A549 (cell line): Measurements from ENCODE around the gene KIF1A. TPM values are rescaled to one million over a fixed set of nuclear protein-coding genes. Genes with fewer than 3 reads are reported as not detected.

Experiments used
- ATAC-seq, 2 experiments: fragments of 200-7000 bp in 1 of 2; fragments of >200 bp in 1 of 2; cut with Nextera tagmentation in 1 of 2; cut with Tn5 transposase in 1 of 2; 3 replicates each; pipeline versions ENCODE4 v1.8.0 to v1.9.1; 2018 to 2020; ENCODE audit warnings: mild to moderate bottlenecking in 1 of 2, moderate library complexity in 1 of 2
- CTCF ChIA-PET: fragments of 300-600 bp; sonication (Branson Sonifier 250); formaldehyde crosslinking; extraction: SDS; loops from one replicate; lab custom pipeline; 2021; ENCODE audit warnings: antibody characterized with exemption, inconsistent platforms; lab: Yijun Ruan, JAX
- POLR2A ChIA-PET: fragments of 350-600 bp; formaldehyde crosslinking; extraction: SDS; loops from one replicate; lab custom pipeline; 2021; ENCODE audit warnings: antibody characterized with exemption, inconsistent platforms; lab: Yijun Ruan, JAX
- DNase-seq, 2 experiments: peaks; one replicate each; pipeline versions ENCODE4 v3.0.0 to v3.0.0-alpha.2; 2011 to 2016; ENCODE audit warnings: low read depth in 1 of 2, low spot score in 1 of 2
- FAIRE-seq: peaks from 2 replicates; lab custom pipeline; 2011; peaks lifted over from hg19 to GRCh38; lab: Jason Lieb, UNC
- H3K27ac ChIP-seq, 2 experiments: fragments of >200 bp; sonication (Bioruptor Twin); formaldehyde crosslinking; 3 replicates each; pipeline ENCODE4 v1.5.1; 2016 to 2017
- H3K4me1 ChIP-seq: fragments of >200 bp; sonication (Bioruptor Twin); formaldehyde crosslinking; 3 replicates; pipeline ENCODE4 v1.6.1; 2016
- H3K4me2 ChIP-seq: fragments of >200 bp; sonication (Bioruptor Twin); formaldehyde crosslinking; 3 replicates; pipeline ENCODE4 v1.6.1; 2016
- H3K4me3 ChIP-seq: fragments of >200 bp; sonication (Bioruptor Twin); formaldehyde crosslinking; 3 replicates; pipeline ENCODE4 v1.5.1; 2016
- H3K9me3 ChIP-seq: fragments of >200 bp; sonication (Bioruptor Twin); formaldehyde crosslinking; 3 replicates; pipeline ENCODE4 v1.6.1; 2016
- BHLHE40 ChIP-seq: IDR thresholded peaks from 2 replicates; pipeline ENCODE4 v1.6.1; 2012; ENCODE audit warnings: low read depth, low read length, inconsistent platforms
- CBX8 ChIP-seq: fragments of 200-600 bp; sonication (generic); IDR thresholded peaks from 2 replicates; pipeline ENCODE4 v1.6.1; 2016
- CHD4 ChIP-seq: fragments of 200-600 bp; sonication (generic); IDR thresholded peaks from 2 replicates; pipeline ENCODE4 v1.6.1; 2016; ENCODE audit warnings: antibody characterized with exemption, mild to moderate bottlenecking, borderline replicate concordance
- E2F6 ChIP-seq: IDR thresholded peaks from 2 replicates; pipeline ENCODE4 v1.6.1; 2012; ENCODE audit warnings: low read depth, borderline replicate concordance
- GATA3 ChIP-seq: IDR thresholded peaks from 2 replicates; pipeline ENCODE4 v1.6.1; 2012; ENCODE audit warnings: borderline replicate concordance
- HDAC2 ChIP-seq: fragments of 200-600 bp; sonication (generic); IDR thresholded peaks from 2 replicates; pipeline ENCODE4 v1.6.1; 2016
- HEYL ChIP-seq: fragments of 250-450 bp; sonication (Bioruptor Pico); IDR thresholded peaks from 2 replicates; pipeline ENCODE4 v1.8.0; 2021; ENCODE audit warnings: mild to moderate bottlenecking, moderate library complexity
- JUNB ChIP-seq: fragments of >200 bp; sonication (Bioruptor Twin); formaldehyde crosslinking; IDR thresholded peaks from 2 replicates; pipeline ENCODE4 v1.6.1; 2016
- KDM5A ChIP-seq: fragments of 200-600 bp; sonication (generic); IDR thresholded peaks from 2 replicates; pipeline ENCODE4 v1.6.1; 2016; ENCODE audit warnings: antibody characterized with exemption, mild to moderate bottlenecking
- MAX ChIP-seq: IDR thresholded peaks from 2 replicates; pipeline ENCODE4 v1.6.1; 2012
- MYC ChIP-seq: IDR thresholded peaks from 2 replicates; pipeline ENCODE4 v1.6.1; 2012; ENCODE audit warnings: mild to moderate bottlenecking, inconsistent platforms, low read length, improper control_type of control experiment, borderline replicate concordance
- NFE2L2 ChIP-seq: fragments of 150-350 bp; conservative IDR thresholded peaks from 2 replicates; pipeline ENCODE4 v1.6.1; 2014; ENCODE audit warnings: low read length
- POLR2AphosphoS2 ChIP-seq: conservative IDR thresholded peaks from 2 replicates; pipeline ENCODE4 v1.6.1; 2012; ENCODE audit warnings: low read length, improper control_type of control experiment, inconsistent platforms
- REST ChIP-seq: fragments of 200-600 bp; sonication (generic); IDR thresholded peaks from 2 replicates; pipeline ENCODE4 v1.6.1; 2016; ENCODE audit warnings: antibody characterized with exemption, mild to moderate bottlenecking, moderate library complexity
- RNF2 ChIP-seq: fragments of 200-600 bp; sonication (generic); IDR thresholded peaks from 2 replicates; pipeline ENCODE4 v1.6.1; 2016; ENCODE audit warnings: low read depth, mild to moderate bottlenecking, antibody characterized with exemption, moderate library complexity, borderline replicate concordance
- ZFP36 ChIP-seq: fragments of 450-650 bp; IDR thresholded peaks from 2 replicates; pipeline ENCODE4 v1.6.1; 2014; ENCODE audit warnings: borderline replicate concordance; ENCODE audit not compliant: partially characterized antibody
- ZSCAN20 ChIP-seq: fragments of 250-450 bp; sonication (Bioruptor Pico); IDR thresholded peaks from 2 replicates; pipeline ENCODE4 v1.8.0; 2022; ENCODE audit warnings: mild to moderate bottlenecking, moderate library complexity
- WGBS: methylation state at CpG from one replicate; pipeline ENCODE4 v1.1.6; 2017; ENCODE audit errors: missing lambda C conversion rate; 5-methylcytosine and 5-hydroxymethylcytosine counted together
- polyA plus RNA-seq, 4 experiments: library from polyadenylated mRNA; depleted of rRNA in 3 of 4; stranded (reverse); fragments of >200 nt; fragmentation: RNase III in 1 of 4; extraction: RNeasy Plus Mini Kit Qiagen cat#74134 plus additional on column Dnase treatment in 1 of 4; gene quantifications; 2 replicates in 3 of 4; 3 replicates in 1 of 4; pipeline ENCODE4 v1.2.3, GENCODE V29; 2011 to 2017
- TF ChIP-seq, protein P1 (sequence below): fragments of 450-650 bp; IDR thresholded peaks from 2 replicates; pipeline ENCODE4 v1.6.1; 2014; ENCODE audit warnings: antibody characterized with exemption
- TF ChIP-seq, protein P2 (sequence below): fragments of >200 bp; sonication (Bioruptor Twin); formaldehyde crosslinking; IDR thresholded peaks from 3 replicates; pipeline ENCODE4 v1.5.1; 2016

KIF1A gene
- polyA plus RNA-seq, 2 of the 4 experiments (the other 2 are of a cell fraction): 0.28 to 0.50 TPM

GRCh38 chr2:240796543-240797499 lies 23.2 kb downstream of the KIF1A start:
- peaks cover 11% of the 10 kb centered on the region; the same call in 2 of the 3 replicates for H3K9me3 ChIP-seq
- ATAC-seq: no peak
- WGBS: 63% methylated on average over 14 of the region's 19 CpGs
- ChIA-PET POLR2A (no interaction called here), CTCF (interaction anchor here (1.2 kb wide), 1 partner anchor 44 kb away, joined by 3 read pairs; no protein-coding TSS in a partner anchor)
- H3K4me1 ChIP-seq: no peaks in the 10 kb centered on the region
- H3K4me2 ChIP-seq: no peak overlapping the region
- no peak overlapping the region for H3K27ac ChIP-seq
- H3K4me3 ChIP-seq: no peak overlapping the region
- TF ChIP-seq KDM5A (no peak), ZFP36 (no peak), GATA3 (no peak), RNF2 (no peak), NFE2L2 (no peak), POLR2AphosphoS2 (no peak), ZSCAN20 (CRISPR knock-in tag) (no peak), BHLHE40 (no peak), CHD4 (no peak), MAX (no peak), E2F6 (no peak), JUNB (no peak), MYC (no peak), HDAC2 (no peak), HEYL (CRISPR knock-in tag) (no peak), CBX8 (no peak), REST (no peak)
- TF ChIP-seq, protein P1, sequence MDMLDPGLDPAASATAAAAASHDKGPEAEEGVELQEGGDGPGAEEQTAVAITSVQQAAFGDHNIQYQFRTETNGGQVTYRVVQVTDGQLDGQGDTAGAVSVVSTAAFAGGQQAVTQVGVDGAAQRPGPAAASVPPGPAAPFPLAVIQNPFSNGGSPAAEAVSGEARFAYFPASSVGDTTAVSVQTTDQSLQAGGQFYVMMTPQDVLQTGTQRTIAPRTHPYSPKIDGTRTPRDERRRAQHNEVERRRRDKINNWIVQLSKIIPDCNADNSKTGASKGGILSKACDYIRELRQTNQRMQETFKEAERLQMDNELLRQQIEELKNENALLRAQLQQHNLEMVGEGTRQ: no peak
- TF ChIP-seq, all 56 proteins: peak for 0
- DNase-seq: no peak
- no peak for FAIRE-seq

DNA sequence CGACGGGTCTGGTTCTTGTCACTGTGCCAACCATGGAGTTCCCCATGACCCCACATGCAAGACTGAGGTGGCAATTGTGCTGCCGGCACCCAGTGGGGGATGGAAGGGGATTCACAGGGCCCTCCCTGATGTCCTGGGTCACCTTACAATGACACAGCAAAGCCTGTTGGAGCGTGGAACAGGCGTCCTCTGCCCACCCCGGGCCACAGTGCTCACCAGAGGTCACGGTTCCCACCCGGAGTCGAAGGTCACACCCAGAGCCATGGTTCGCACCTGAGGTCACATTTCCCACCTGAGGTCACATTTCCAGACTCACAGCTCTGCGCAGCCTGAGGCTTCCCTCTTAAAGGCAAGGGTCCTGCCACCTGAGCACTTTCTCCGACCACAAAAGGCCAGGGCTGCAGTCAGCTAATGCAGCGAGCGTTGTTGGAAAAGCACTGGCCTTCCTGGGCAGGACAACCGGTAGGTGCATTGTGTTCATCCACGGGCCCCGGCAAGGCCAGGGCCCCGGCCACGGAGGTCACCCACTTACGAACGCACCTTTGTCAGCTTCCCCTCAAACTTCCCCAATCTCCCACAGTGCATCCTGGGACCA lies 24.0 kb downstream of the KIF1A start:
- no peak for FAIRE-seq
- H3K4me3 ChIP-seq: no peak overlapping the region
- no peak overlapping the region for H3K4me2 ChIP-seq
- ChIA-PET CTCF (interaction anchor here (0.7 to 1.2 kb wide), 2 partner anchors 45 to 52 kb away, joined by 3 read pairs; no protein-coding TSS in a partner anchor), POLR2A (no interaction called here)
- H3K9me3 ChIP-seq: peaks cover 4% of the 10 kb centered on the region; the same call in 1 of the 3 replicates
- no peak for TF ChIP-seq REST
- TF ChIP-seq, protein P2, sequence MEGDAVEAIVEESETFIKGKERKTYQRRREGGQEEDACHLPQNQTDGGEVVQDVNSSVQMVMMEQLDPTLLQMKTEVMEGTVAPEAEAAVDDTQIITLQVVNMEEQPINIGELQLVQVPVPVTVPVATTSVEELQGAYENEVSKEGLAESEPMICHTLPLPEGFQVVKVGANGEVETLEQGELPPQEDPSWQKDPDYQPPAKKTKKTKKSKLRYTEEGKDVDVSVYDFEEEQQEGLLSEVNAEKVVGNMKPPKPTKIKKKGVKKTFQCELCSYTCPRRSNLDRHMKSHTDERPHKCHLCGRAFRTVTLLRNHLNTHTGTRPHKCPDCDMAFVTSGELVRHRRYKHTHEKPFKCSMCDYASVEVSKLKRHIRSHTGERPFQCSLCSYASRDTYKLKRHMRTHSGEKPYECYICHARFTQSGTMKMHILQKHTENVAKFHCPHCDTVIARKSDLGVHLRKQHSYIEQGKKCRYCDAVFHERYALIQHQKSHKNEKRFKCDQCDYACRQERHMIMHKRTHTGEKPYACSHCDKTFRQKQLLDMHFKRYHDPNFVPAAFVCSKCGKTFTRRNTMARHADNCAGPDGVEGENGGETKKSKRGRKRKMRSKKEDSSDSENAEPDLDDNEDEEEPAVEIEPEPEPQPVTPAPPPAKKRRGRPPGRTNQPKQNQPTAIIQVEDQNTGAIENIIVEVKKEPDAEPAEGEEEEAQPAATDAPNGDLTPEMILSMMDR: no peak
- ATAC-seq: no peak
- DNase-seq: no peak
- H3K4me1 ChIP-seq: no peaks in the 10 kb centered on the region
- 78% methylated on average over 14 of the region's 21 CpGs for WGBS
- no peak overlapping the region for H3K27ac ChIP-seq
